ENCODE results near the gene BRINP3.

BRINP3 gene

DNA sequence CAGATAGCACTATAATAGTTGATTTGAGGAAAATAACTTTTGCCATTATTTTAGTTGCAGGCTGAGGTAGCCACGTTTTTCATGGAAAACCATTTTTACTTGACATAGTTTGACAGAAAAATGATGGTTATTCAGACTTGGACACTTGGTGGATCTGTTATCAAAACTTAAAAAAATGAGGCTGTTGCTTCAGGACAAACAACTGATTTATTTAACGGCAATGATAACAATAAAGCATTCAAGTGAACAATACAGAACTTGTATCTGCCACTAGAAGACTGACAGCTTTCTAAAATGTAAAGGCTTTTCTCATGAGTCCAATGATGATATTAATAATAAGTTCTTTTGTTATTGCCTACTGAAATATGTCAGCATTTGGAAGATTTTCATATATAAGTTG is 322.9 kb downstream of the BRINP3 start:
- Histone ChIP-seq H3K4me1 (ENCODE audit: control insufficient read depth, insufficient read depth, low read length) (no peaks in the 10 kb centered on the region), H3K27ac (ENCODE audit: extremely low read depth, low read depth, low read length) (no peak overlapping the region), H3K36me3 (ENCODE audit: control insufficient read depth in 2 of 2, insufficient read depth in 1 of 2, low read length in 2 of 2) (no peaks in the 10 kb centered on the region), H3K4me3 (ENCODE audit: low read depth, low read length) (no peak overlapping the region), H3K9me3 (ENCODE audit: control insufficient read depth, insufficient read depth, low read depth, low read length) (no peaks in the 10 kb centered on the region)
- CTCF ChIA-PET, result no interaction called here
- POLR2A ChIA-PET, result no interaction called here
- TF ChIP-seq ZNF654 (tag by site-specific recombination; IDR thresholded peaks at IDR 0.05; ENCODE audit: low read depth) (no peak), YY1 (tag by site-specific recombination; IDR thresholded peaks at IDR 0.05) (no peak), ZNF530 (tag by site-specific recombination; IDR thresholded peaks at IDR 0.05; ENCODE audit: low read depth) (no peak), ZNF324 (tag by site-specific recombination; IDR thresholded peaks at IDR 0.05) (no peak), BCL11B (tag by site-specific recombination; IDR thresholded peaks at IDR 0.05; ENCODE audit: low read depth) (no peak), ZNF843 (tag by site-specific recombination; IDR thresholded peaks at IDR 0.05) (no peak), PRDM1 (tag by site-specific recombination; IDR thresholded peaks at IDR 0.05) (no peak), ZNF37A (tag by site-specific recombination; IDR thresholded peaks at IDR 0.05) (no peak), ZNF24 (tag by site-specific recombination; IDR thresholded peaks at IDR 0.05) (no peak)
- TF ChIP-seq, protein P1, sequence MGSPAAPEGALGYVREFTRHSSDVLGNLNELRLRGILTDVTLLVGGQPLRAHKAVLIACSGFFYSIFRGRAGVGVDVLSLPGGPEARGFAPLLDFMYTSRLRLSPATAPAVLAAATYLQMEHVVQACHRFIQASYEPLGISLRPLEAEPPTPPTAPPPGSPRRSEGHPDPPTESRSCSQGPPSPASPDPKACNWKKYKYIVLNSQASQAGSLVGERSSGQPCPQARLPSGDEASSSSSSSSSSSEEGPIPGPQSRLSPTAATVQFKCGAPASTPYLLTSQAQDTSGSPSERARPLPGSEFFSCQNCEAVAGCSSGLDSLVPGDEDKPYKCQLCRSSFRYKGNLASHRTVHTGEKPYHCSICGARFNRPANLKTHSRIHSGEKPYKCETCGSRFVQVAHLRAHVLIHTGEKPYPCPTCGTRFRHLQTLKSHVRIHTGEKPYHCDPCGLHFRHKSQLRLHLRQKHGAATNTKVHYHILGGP (tag by site-specific recombination; IDR thresholded peaks at IDR 0.05), result no peak
- TF ChIP-seq, protein P2, sequence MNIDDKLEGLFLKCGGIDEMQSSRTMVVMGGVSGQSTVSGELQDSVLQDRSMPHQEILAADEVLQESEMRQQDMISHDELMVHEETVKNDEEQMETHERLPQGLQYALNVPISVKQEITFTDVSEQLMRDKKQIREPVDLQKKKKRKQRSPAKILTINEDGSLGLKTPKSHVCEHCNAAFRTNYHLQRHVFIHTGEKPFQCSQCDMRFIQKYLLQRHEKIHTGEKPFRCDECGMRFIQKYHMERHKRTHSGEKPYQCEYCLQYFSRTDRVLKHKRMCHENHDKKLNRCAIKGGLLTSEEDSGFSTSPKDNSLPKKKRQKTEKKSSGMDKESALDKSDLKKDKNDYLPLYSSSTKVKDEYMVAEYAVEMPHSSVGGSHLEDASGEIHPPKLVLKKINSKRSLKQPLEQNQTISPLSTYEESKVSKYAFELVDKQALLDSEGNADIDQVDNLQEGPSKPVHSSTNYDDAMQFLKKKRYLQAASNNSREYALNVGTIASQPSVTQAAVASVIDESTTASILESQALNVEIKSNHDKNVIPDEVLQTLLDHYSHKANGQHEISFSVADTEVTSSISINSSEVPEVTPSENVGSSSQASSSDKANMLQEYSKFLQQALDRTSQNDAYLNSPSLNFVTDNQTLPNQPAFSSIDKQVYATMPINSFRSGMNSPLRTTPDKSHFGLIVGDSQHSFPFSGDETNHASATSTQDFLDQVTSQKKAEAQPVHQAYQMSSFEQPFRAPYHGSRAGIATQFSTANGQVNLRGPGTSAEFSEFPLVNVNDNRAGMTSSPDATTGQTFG (tag by site-specific recombination; IDR thresholded peaks at IDR 0.05; ENCODE audit: borderline replicate concordance), result no peak
- TF ChIP-seq, protein P3, sequence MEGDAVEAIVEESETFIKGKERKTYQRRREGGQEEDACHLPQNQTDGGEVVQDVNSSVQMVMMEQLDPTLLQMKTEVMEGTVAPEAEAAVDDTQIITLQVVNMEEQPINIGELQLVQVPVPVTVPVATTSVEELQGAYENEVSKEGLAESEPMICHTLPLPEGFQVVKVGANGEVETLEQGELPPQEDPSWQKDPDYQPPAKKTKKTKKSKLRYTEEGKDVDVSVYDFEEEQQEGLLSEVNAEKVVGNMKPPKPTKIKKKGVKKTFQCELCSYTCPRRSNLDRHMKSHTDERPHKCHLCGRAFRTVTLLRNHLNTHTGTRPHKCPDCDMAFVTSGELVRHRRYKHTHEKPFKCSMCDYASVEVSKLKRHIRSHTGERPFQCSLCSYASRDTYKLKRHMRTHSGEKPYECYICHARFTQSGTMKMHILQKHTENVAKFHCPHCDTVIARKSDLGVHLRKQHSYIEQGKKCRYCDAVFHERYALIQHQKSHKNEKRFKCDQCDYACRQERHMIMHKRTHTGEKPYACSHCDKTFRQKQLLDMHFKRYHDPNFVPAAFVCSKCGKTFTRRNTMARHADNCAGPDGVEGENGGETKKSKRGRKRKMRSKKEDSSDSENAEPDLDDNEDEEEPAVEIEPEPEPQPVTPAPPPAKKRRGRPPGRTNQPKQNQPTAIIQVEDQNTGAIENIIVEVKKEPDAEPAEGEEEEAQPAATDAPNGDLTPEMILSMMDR (tag by site-specific recombination; IDR thresholded peaks at IDR 0.05), result no peak

DNA sequence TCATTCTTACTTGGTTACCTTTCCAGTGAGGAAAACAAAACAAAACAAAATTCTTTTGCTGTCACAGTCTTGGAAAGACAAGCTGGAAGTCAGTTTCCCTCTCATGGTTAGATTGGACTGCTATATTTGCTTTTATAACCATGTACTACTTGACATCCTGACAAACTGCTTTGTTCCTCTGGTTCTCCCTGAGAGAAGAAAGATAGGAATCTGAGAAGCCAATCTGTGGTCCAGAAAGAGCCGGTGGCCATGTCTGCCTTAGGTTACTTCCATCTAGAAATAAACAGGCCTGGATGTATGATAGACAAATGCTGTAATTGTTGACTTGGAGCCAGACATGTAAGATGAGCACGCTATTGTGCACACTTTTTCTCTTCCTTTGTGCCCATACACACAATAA is 330.0 kb downstream of the BRINP3 start:
- Histone ChIP-seq H3K9me3 (ENCODE audit: control insufficient read depth, insufficient read depth, low read depth, low read length) (no peaks in the 10 kb centered on the region), H3K27ac (ENCODE audit: extremely low read depth, low read depth, low read length) (no peak overlapping the region), H3K36me3 (ENCODE audit: control insufficient read depth in 2 of 2, insufficient read depth in 1 of 2, low read length in 2 of 2) (no peaks in the 10 kb centered on the region), H3K4me1 (ENCODE audit: control insufficient read depth, insufficient read depth, low read length) (no peaks in the 10 kb centered on the region), H3K4me3 (ENCODE audit: low read depth, low read length) (no peak overlapping the region)
- POLR2A ChIA-PET, result no interaction called here
- CTCF ChIA-PET, result no interaction called here
- TF ChIP-seq ZNF747 (tag by site-specific recombination; IDR thresholded peaks at IDR 0.05) (no peak), ZBTB1 (tag by site-specific recombination; IDR thresholded peaks at IDR 0.05) (no peak), ZFP3 (tag by site-specific recombination; IDR thresholded peaks at IDR 0.05; ENCODE audit: low read depth) (no peak), ZNF707 (tag by site-specific recombination; IDR thresholded peaks at IDR 0.05) (no peak), KLF10 (tag by site-specific recombination; IDR thresholded peaks at IDR 0.05) (no peak), ZNF239 (tag by site-specific recombination; IDR thresholded peaks at IDR 0.05) (no peak), ZNF274 (IDR thresholded peaks at IDR 0.05; ENCODE audit: low read length) (no peak), ZNF274 (tag by site-specific recombination; IDR thresholded peaks at IDR 0.05; ENCODE audit: borderline replicate concordance) (no peak), ZNF221 (tag by site-specific recombination; IDR thresholded peaks at IDR 0.05; ENCODE audit: borderline replicate concordance) (no peak), SETDB1 (IDR thresholded peaks at IDR 0.05; ENCODE audit: insufficient read length, low read length) (no peak)
- TF ChIP-seq, protein P4, sequence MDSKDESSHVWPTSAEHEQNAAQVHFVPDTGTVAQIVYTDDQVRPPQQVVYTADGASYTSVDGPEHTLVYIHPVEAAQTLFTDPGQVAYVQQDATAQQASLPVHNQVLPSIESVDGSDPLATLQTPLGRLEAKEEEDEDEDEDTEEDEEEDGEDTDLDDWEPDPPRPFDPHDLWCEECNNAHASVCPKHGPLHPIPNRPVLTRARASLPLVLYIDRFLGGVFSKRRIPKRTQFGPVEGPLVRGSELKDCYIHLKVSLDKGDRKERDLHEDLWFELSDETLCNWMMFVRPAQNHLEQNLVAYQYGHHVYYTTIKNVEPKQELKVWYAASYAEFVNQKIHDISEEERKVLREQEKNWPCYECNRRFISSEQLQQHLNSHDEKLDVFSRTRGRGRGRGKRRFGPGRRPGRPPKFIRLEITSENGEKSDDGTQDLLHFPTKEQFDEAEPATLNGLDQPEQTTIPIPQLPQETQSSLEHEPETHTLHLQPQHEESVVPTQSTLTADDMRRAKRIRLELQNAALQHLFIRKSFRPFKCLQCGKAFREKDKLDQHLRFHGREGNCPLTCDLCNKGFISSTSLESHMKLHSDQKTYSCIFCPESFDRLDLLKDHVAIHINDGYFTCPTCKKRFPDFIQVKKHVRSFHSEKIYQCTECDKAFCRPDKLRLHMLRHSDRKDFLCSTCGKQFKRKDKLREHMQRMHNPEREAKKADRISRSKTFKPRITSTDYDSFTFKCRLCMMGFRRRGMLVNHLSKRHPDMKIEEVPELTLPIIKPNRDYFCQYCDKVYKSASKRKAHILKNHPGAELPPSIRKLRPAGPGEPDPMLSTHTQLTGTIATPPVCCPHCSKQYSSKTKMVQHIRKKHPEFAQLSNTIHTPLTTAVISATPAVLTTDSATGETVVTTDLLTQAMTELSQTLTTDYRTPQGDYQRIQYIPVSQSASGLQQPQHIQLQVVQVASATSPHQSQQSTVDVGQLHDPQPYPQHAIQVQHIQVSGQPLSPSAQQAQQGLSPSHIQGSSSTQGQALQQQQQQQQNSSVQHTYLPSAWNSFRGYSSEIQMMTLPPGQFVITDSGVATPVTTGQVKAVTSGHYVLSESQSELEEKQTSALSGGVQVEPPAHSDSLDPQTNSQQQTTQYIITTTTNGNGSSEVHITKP (tag by site-specific recombination; IDR thresholded peaks at IDR 0.05), result no peak
- TF ChIP-seq, protein P5, sequence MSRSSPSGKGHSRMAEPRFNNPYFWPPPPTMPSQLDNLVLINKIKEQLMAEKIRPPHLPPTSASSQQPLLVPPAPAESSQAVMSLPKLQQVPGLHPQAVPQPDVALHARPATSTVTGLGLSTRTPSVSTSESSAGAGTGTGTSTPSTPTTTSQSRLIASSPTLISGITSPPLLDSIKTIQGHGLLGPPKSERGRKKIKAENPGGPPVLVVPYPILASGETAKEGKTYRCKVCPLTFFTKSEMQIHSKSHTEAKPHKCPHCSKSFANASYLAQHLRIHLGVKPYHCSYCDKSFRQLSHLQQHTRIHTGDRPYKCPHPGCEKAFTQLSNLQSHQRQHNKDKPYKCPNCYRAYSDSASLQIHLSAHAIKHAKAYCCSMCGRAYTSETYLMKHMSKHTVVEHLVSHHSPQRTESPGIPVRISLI (tag by site-specific recombination; IDR thresholded peaks at IDR 0.05), result no peak
- TF ChIP-seq, protein P6, sequence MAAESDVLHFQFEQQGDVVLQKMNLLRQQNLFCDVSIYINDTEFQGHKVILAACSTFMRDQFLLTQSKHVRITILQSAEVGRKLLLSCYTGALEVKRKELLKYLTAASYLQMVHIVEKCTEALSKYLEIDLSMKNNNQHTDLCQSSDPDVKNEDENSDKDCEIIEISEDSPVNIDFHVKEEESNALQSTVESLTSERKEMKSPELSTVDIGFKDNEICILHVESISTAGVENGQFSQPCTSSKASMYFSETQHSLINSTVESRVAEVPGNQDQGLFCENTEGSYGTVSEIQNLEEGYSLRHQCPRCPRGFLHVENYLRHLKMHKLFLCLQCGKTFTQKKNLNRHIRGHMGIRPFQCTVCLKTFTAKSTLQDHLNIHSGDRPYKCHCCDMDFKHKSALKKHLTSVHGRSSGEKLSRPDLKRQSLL (tag by site-specific recombination; IDR thresholded peaks at IDR 0.05), result no peak

All from HEK293 (cell line).